Mesenchymal stem cell (in vitro differentiated cells and primary cell): ENCODE measurements around the gene LRRC4B.

ENCODE experiments used
- DNase-seq: peaks from one replicate; pipeline ENCODE4 v3.0.0-alpha.2; 2013
- H2AFZ ChIP-seq: one replicate; pipeline ENCODE4 v1.6.1; 2013; ENCODE audit warnings: low read depth, mild to moderate bottlenecking, control low read depth, inconsistent platforms, low read length, moderate library complexity
- H2AK5ac ChIP-seq: 2 replicates; pipeline ENCODE4 v1.6.1; 2013; ENCODE audit warnings: low read length, moderate library complexity, mild to moderate bottlenecking, inconsistent platforms; ENCODE audit not compliant: severe bottlenecking
- H2BK120ac ChIP-seq: one replicate; pipeline ENCODE4 v1.6.1; 2013; ENCODE audit warnings: low read depth, mild to moderate bottlenecking, inconsistent platforms, low read length, moderate library complexity
- H2BK12ac ChIP-seq, 2 experiments: one replicate each; pipeline ENCODE4 v1.6.1; 2013; ENCODE audit warnings: inconsistent platforms in 2 of 2, low read length in 2 of 2, mild to moderate bottlenecking in 2 of 2, moderate library complexity in 2 of 2, control low read depth in 1 of 2
- H2BK15ac ChIP-seq: one replicate; pipeline ENCODE4 v1.6.1; 2013; ENCODE audit warnings: mild to moderate bottlenecking, low read depth, inconsistent platforms; ENCODE audit not compliant: poor library complexity, severe bottlenecking
- H2BK5ac ChIP-seq: 2 replicates; pipeline ENCODE4 v1.6.1; 2013; ENCODE audit warnings: low read depth, mild to moderate bottlenecking, low read length, control low read depth, inconsistent platforms; ENCODE audit not compliant: poor library complexity, severe bottlenecking
- H3K14ac ChIP-seq, 2 experiments: one replicate each; pipeline ENCODE4 v1.6.1; 2013; ENCODE audit warnings: inconsistent platforms in 2 of 2, low read length in 2 of 2, control low read depth in 1 of 2, mild to moderate bottlenecking in 1 of 2, moderate library complexity in 1 of 2
- H3K18ac ChIP-seq, 2 experiments: one replicate each; pipeline ENCODE4 v1.6.1; 2013; ENCODE audit warnings: inconsistent platforms in 2 of 2, low read length in 2 of 2, control low read depth in 1 of 2, low read depth in 1 of 2, mild to moderate bottlenecking in 1 of 2
- H3K23ac ChIP-seq, 2 experiments: one replicate each; pipeline ENCODE4 v1.6.1; 2013; ENCODE audit warnings: inconsistent platforms in 2 of 2, low read length in 2 of 2, mild to moderate bottlenecking in 2 of 2, moderate library complexity in 2 of 2, control low read depth in 1 of 2
- H3K27ac ChIP-seq: 2 replicates; pipeline ENCODE4 v1.5.1; 2013; ENCODE audit warnings: mild to moderate bottlenecking, moderate library complexity, low read length, control low read depth, inconsistent platforms; ENCODE audit not compliant: poor library complexity, severe bottlenecking
- H3K27me3 ChIP-seq, 2 experiments: 2 replicates each; pipeline versions ENCODE4 v1.6.1 to v1.7.0; 2013; ENCODE audit warnings: low read length in 2 of 2, mild to moderate bottlenecking in 2 of 2, moderate library complexity in 2 of 2, control low read depth in 1 of 2, inconsistent platforms in 1 of 2; ENCODE audit not compliant: control insufficient read depth in 1 of 2, insufficient read depth in 1 of 2
- H3K36me3 ChIP-seq, 2 experiments: 2 replicates each; pipeline versions ENCODE4 v1.6.1 to v1.7.0; 2013; ENCODE audit warnings: low read length in 2 of 2, control low read depth in 1 of 2, inconsistent platforms in 1 of 2, low read depth in 1 of 2, mild to moderate bottlenecking in 1 of 2; ENCODE audit not compliant: insufficient read depth in 2 of 2, control insufficient read depth in 1 of 2
- H3K4ac ChIP-seq, 2 experiments: one replicate each; pipeline ENCODE4 v1.6.1; 2013; ENCODE audit warnings: inconsistent platforms in 2 of 2, low read length in 2 of 2, mild to moderate bottlenecking in 2 of 2, moderate library complexity in 2 of 2, control low read depth in 1 of 2, low read depth in 1 of 2
- H3K4me1 ChIP-seq: 2 replicates; pipeline ENCODE4 v1.6.1; 2013; ENCODE audit warnings: low read depth, low read length, control low read depth; ENCODE audit not compliant: control insufficient read depth, insufficient read depth
- H3K4me2 ChIP-seq: 2 replicates; pipeline ENCODE4 v1.6.1; 2013; ENCODE audit warnings: low read length, mild to moderate bottlenecking, inconsistent platforms; ENCODE audit not compliant: poor library complexity, severe bottlenecking
- H3K4me3 ChIP-seq, 2 experiments: 2 replicates each; pipeline versions ENCODE4 v1.5.1 to v1.7.0; 2013; ENCODE audit warnings: low read length in 2 of 2, mild to moderate bottlenecking in 2 of 2, control low read depth in 1 of 2, low read depth in 1 of 2; ENCODE audit not compliant: insufficient read depth in 1 of 2
- H3K79me1 ChIP-seq: replicated peaks from 2 replicates; pipeline ENCODE4 v1.6.1; 2013; ENCODE audit warnings: mild to moderate bottlenecking, control low read depth, low read length, inconsistent platforms; ENCODE audit not compliant: poor library complexity, severe bottlenecking
- H3K9ac ChIP-seq: 2 replicates; pipeline ENCODE4 v1.7.0; 2013; ENCODE audit warnings: mild to moderate bottlenecking, low read length, moderate library complexity
- H3K9me3 ChIP-seq: 2 replicates; pipeline ENCODE4 v1.7.0; 2013; ENCODE audit warnings: mild to moderate bottlenecking, low read length; ENCODE audit not compliant: control insufficient read depth
- H4K8ac ChIP-seq: one replicate; pipeline ENCODE4 v1.6.1; 2013; ENCODE audit warnings: inconsistent platforms, mild to moderate bottlenecking, low read length, moderate library complexity
- H4K91ac ChIP-seq: one replicate; pipeline ENCODE4 v1.6.1; 2013; ENCODE audit warnings: mild to moderate bottlenecking, low read length, inconsistent platforms
- WGBS: methylation state at CpG from one replicate; pipeline ENCODE4 v1.1.7; 2013; ENCODE audit warnings: mixed read lengths; 5-methylcytosine and 5-hydroxymethylcytosine counted together

The LRRC4B gene

GRCh38 chr19:50494186-50495019 is 73.8 kb downstream of the LRRC4B start:
- H3K4me2 ChIP-seq, result no peak overlapping the region
- H3K4me1 ChIP-seq, result no peaks in the 10 kb centered on the region

GRCh38 chr19:50493171-50493570 is 75.1 kb downstream of the LRRC4B start:
- no peak overlapping the region for H4K91ac ChIP-seq
- no peak overlapping the region for H2AFZ ChIP-seq
- no peak overlapping the region for H4K8ac ChIP-seq
- no peak overlapping the region for H3K4me2 ChIP-seq
- H3K79me1 ChIP-seq, result peaks cover 1% of the 10 kb centered on the region
- H3K9ac ChIP-seq, result no peak overlapping the region
- H3K4me3 ChIP-seq, result no peak overlapping the region
- no peak overlapping the region for H2BK15ac ChIP-seq
- H3K27me3 ChIP-seq, result peaks cover 14 to 81% of the 10 kb centered on the region in 2 experiments
- no peak for DNase-seq
- WGBS, result 59% methylated on average over 8 of the region's 8 CpGs
- H3K9me3 ChIP-seq, result peaks cover 2% of the 10 kb centered on the region
- H2BK5ac ChIP-seq, result no peak overlapping the region
- H3K4me1 ChIP-seq, result peaks cover 2% of the 10 kb centered on the region
- H3K36me3 ChIP-seq, result peaks cover 0 to 14% of the 10 kb centered on the region in 2 experiments
- H2AK5ac ChIP-seq, result no peak overlapping the region
- H3K23ac ChIP-seq, result no peak overlapping the region
- no peak overlapping the region for H3K18ac ChIP-seq
- no peak overlapping the region for H2BK120ac ChIP-seq
- H2BK12ac ChIP-seq, result no peak overlapping the region
- no peak overlapping the region for H3K27ac ChIP-seq
- no peak overlapping the region for H3K14ac ChIP-seq
- no peak overlapping the region for H3K4ac ChIP-seq

More at GRCh38 chr19:50494186-50495019, 73.8 kb downstream of the LRRC4B start:
- no peak overlapping the region for H4K8ac ChIP-seq
- H3K27ac ChIP-seq, result no peak overlapping the region
- H2BK5ac ChIP-seq, result no peak overlapping the region
- H3K27me3 ChIP-seq, result peaks cover 16 to 81% of the 10 kb centered on the region in 2 experiments
- no peak overlapping the region for H2AK5ac ChIP-seq
- no peak overlapping the region for H3K14ac ChIP-seq
- no peak overlapping the region for H3K4ac ChIP-seq
- no peak overlapping the region for H3K18ac ChIP-seq
- no peak overlapping the region for H3K23ac ChIP-seq
- no peak overlapping the region for H2BK15ac ChIP-seq
- no peak overlapping the region for H3K9ac ChIP-seq
- 66% methylated on average over 6 of the region's 7 CpGs for WGBS
- H2BK12ac ChIP-seq, result no peak overlapping the region
- H3K9me3 ChIP-seq, result peaks cover 2% of the 10 kb centered on the region
- peaks cover 1% of the 10 kb centered on the region for H3K79me1 ChIP-seq
- no peak overlapping the region for H3K4me3 ChIP-seq
- DNase-seq, result no peak
- no peak overlapping the region for H4K91ac ChIP-seq
- H2BK120ac ChIP-seq, result no peak overlapping the region
- no peak overlapping the region for H2AFZ ChIP-seq
- H3K36me3 ChIP-seq, result peaks cover 0 to 13% of the 10 kb centered on the region in 2 experiments

- no peak overlapping the region for H3K4me3 ChIP-seq
- no peak overlapping the region for H3K23ac ChIP-seq
- no peak overlapping the region for H2BK5ac ChIP-seq
- H2AFZ ChIP-seq, result no peak overlapping the region
- H4K91ac ChIP-seq, result no peak overlapping the region
- DNase-seq, result peak; percentile 17
- peaks cover 1% of the 10 kb centered on the region for H3K79me1 ChIP-seq
- H2BK120ac ChIP-seq, result no peak overlapping the region
- no peak overlapping the region for H3K9ac ChIP-seq
- H2BK15ac ChIP-seq, result no peak overlapping the region
- WGBS, result 17% methylated on average over 9 of the region's 12 CpGs
- no peak overlapping the region for H2AK5ac ChIP-seq
- no peak overlapping the region for H4K8ac ChIP-seq
- H2BK12ac ChIP-seq, result no peak overlapping the region
- H3K27ac ChIP-seq, result no peak overlapping the region
- peaks cover 2% of the 10 kb centered on the region for H3K4me1 ChIP-seq
- H3K14ac ChIP-seq, result no peak overlapping the region
- peaks cover 12 to 78% of the 10 kb centered on the region in 2 experiments for H3K27me3 ChIP-seq
- H3K36me3 ChIP-seq, result peaks cover 0 to 14% of the 10 kb centered on the region in 2 experiments
- H3K18ac ChIP-seq, result no peak overlapping the region
- H3K4ac ChIP-seq, result no peak overlapping the region
- H3K4me2 ChIP-seq, result no peak overlapping the region
- peaks cover 2% of the 10 kb centered on the region for H3K9me3 ChIP-seq
Observed at GRCh38 chr19:50492303-50493052, 75.8 kb downstream of the LRRC4B start.

GRCh38 chr19:50490991-50491472 is 77.2 kb downstream of the LRRC4B start:
- H3K27ac ChIP-seq, result no peak overlapping the region
- no peak overlapping the region for H2AFZ ChIP-seq
- peaks cover 1% of the 10 kb centered on the region for H3K79me1 ChIP-seq
- H3K27me3 ChIP-seq, result peaks cover 17 to 70% of the 10 kb centered on the region in 2 experiments
- H3K14ac ChIP-seq, result no peak overlapping the region
- no peak overlapping the region for H3K23ac ChIP-seq
- no peak overlapping the region for H2AK5ac ChIP-seq
- H3K4me1 ChIP-seq, result peaks cover 2% of the 10 kb centered on the region
- H3K4me2 ChIP-seq, result no peak overlapping the region
- 69% methylated on average over 26 of the region's 26 CpGs for WGBS
- no peak overlapping the region for H3K18ac ChIP-seq
- no peak overlapping the region for H3K4me3 ChIP-seq
- no peak for DNase-seq
- H3K9me3 ChIP-seq, result peaks cover 7% of the 10 kb centered on the region
- no peak overlapping the region for H2BK5ac ChIP-seq
- no peak overlapping the region for H4K8ac ChIP-seq
- no peak overlapping the region for H2BK120ac ChIP-seq
- H2BK12ac ChIP-seq, result no peak overlapping the region
- H3K9ac ChIP-seq, result no peak overlapping the region
- H3K4ac ChIP-seq, result no peak overlapping the region
- H2BK15ac ChIP-seq, result no peak overlapping the region
- H4K91ac ChIP-seq, result no peak overlapping the region
- H3K36me3 ChIP-seq, result peaks cover 0 to 11% of the 10 kb centered on the region in 2 experiments
